Right ventricle myocardium inferior (tissue), 1 donor: ENCODE measurements around the gene SLC22A17. TPM values are rescaled to one million over a fixed set of nuclear protein-coding genes. Genes with fewer than 3 reads are reported as not detected.
A peak's percentile ranks its signal among the peaks of the same experiment; 100 is the strongest.

Experiments used
- ATAC-seq: fragments of 200-7000 bp; cut with Tn5 transposase; one replicate; pipeline ENCODE4 v1.9.1; 2020; ENCODE audit warnings: mild to moderate bottlenecking, moderate library complexity
- DNase-seq: peaks from one replicate; pipeline ENCODE4 v3.0.0; 2021; ENCODE audit errors: missing footprints
- intact Hi-C: fragments of 100-400 bp; cut with DNase I; formaldehyde crosslinking; loops from one replicate; pipeline ENCODE4 v1.11.0; 2022
- total RNA-seq: library from RNA; stranded (reverse); fragmentation: NEBNext Ultra II Directional; extraction: Animal tissue kit (Norgen Biotek cat#: 25700); gene quantifications from one replicate; pipeline ENCODE4 v1.2.1, GENCODE V29; 2021
- donor health status: DM: no; HTN: yes; CAD: no; lungs with severe emphysema.

SLC22A17 gene
- total RNA-seq, 1 donor from 2014 or later, result 10.1 TPM

DNA sequence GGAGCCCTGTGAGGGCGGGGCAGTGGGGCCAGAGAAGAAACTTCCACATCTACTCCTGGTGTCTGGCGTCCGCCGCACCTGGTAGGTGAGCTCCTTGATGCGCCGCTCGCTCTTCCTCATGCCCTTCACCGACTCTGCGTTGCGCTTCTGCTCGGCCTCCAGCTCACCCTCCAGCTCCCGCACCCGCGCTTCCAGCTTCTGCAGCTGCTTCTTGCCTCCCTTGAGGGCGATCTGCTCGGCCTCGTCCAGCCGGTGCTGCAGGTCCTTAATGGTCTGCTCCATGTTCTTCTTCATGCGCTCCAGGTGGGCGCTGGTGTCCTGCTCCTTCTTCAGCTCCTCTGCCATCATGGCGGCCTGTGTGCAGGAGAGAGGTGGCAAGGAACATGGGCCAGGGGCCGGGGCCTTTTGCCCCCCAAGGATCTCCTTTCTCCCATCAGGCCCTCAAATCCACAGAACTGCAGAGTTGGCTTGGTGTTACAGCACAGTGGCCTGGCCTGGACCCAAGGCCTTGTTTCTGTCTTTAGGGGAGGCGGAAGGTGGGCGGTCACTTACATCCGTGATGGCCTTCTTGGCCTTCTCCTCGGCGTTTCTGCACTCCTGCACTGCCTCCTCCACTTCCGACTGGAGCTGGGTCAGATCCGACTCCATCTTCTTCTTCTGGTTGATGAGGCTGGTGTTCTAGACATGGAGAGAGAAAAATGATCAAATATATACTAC lies 31.8 kb upstream of the SLC22A17 start:
- DNase-seq (peak; percentile 33), ATAC-seq (no peak)
- intact Hi-C loops, result no loop called here

DNA sequence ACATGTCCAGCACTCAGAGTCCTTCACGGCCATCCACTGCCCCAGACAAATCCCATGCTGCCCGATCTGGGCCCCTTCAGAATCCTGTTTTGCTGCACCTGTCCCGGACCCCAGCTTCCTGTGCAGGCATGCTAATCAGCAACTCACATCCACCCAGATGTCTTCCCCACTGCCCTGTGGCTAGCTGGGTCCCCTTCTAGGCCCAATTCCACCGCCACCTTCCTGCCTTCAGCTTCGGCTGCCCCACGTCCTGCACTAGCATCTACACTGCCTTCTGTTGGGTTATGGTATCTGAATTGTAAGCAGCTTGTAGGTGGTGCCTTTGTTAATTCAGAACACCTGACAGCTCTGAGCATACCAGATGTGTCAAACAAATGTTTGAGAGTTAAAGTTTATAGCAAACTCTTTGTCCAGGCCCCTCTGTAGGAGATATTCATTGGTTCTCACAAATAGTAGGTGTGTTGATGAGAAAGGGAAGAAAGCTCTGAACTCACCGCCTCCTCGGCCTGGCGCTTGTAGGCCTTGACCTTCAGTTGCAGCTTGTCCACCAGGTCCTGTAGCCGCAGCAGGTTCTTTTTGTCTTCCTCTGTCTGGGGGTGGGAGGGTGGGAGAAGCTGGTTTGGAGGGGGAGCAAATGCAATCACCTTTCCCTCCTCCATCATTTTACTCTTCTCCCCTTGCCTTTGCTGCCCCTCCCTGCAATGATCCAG lies 30.2 kb upstream of the SLC22A17 start:
- intact Hi-C loops, result no loop called here
- DNase-seq (peak; percentile 39), ATAC-seq (no peak)

GRCh38 chr14:23382276-23382675 lies 29.6 kb upstream of the SLC22A17 start:
- intact Hi-C loops, result no loop called here
- DNase-seq, result no peak

DNA sequence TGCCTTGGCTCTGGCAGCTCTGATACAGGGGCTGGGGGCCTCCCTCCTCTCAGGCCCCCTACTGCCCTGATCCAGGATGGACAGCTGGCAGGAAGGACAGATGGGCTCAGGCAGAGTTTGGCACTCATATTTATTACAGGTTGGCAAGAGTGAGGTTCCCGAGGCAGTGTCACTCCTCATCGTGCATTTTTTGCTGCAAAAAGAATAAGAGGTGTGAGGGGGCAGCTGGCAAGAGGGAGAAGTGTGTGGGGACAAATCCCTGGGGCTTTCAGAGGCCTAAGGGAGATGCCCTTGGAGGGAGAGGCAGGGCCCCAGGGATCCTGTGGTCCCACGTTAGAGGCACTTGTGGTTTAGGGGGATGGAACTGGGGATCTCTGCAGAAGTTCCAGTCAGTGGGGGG lies 29.2 kb upstream of the SLC22A17 start:
- DNase-seq (no peak), ATAC-seq (no peak)
- intact Hi-C loops, result no loop called here

More at GRCh38 chr14:23382276-23382675, 29.6 kb upstream of the SLC22A17 start:
- ATAC-seq, result no peak

GRCh38 chr14:23380976-23381375 lies 28.3 kb upstream of the SLC22A17 start:
- intact Hi-C loops, result loop anchor here (1.0 kb wide), 1 partner anchor 53 kb away; no protein-coding TSS in a partner anchor
- ATAC-seq, result no peak
- peak; percentile 18 for DNase-seq

- ATAC-seq, result peak; percentile 9
- intact Hi-C loops, result loop anchor here (1.0 kb wide), 1 partner anchor 52 kb away; no protein-coding TSS in a partner anchor
- DNase-seq, result peak; percentile 65
Observed at GRCh38 chr14:23380197-23380914, 27.7 kb upstream of the SLC22A17 start.

DNA sequence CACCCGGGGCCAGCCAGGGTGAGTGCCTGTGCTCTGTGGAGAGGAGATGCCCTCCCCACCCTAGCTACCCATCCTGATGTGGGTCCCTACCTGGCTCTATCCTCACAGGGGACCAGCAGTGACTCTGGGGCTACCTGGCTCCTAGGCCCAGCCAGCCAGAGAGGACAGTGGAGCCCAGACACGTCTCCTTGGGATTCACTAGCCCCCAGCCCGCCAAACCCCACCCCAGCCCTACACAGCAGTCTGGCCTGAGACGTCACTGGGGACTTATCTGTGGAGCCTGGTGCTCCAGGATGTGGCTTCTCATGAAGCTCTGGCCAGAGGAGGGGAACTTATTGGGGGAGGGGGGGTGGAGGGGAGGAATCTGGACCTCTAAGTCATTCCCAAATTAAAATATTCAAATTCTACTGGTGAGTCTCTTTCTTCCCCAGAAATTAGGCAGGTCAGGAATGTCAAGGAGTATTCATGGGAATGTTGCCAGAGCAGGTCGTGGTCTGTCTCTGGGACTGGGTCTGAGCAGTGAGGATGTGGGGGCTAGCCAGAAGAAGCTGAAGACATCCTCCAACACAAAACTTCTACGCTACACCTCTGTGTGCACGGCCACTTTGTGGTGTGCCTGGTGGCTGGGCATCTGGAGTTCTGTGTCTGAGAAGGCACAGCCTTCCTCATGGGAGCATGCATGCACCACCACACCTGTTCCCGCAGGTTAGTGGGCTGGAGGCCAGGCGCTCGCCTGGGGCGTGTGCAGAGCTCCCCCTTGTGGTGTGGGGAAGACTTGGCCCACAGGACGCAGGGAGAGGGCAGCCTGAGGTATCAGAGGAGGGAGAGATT lies 26.9 kb upstream of the SLC22A17 start:
- intact Hi-C loops, result loop anchor here (1.0 to 5.0 kb wide), 2 partner anchors 51 to 112 kb away; no protein-coding TSS in a partner anchor
- DNase-seq (peak; percentile 84), ATAC-seq (peak; percentile 46)

- peak; percentile 4 for ATAC-seq
- intact Hi-C loops, result loop anchor here (5.0 kb wide), 1 partner anchor 111 kb away; no protein-coding TSS in a partner anchor
- peak; percentile 67 for DNase-seq
Observed at GRCh38 chr14:23378612-23379220, 26.0 kb upstream of the SLC22A17 start.

- ATAC-seq (no peak), DNase-seq (peak; percentile 45)
- intact Hi-C loops, result loop anchor here (5.0 kb wide), 1 partner anchor 111 kb away; no protein-coding TSS in a partner anchor
Observed at GRCh38 chr14:23377573-23378563, 25.2 kb upstream of the SLC22A17 start.

DNA sequence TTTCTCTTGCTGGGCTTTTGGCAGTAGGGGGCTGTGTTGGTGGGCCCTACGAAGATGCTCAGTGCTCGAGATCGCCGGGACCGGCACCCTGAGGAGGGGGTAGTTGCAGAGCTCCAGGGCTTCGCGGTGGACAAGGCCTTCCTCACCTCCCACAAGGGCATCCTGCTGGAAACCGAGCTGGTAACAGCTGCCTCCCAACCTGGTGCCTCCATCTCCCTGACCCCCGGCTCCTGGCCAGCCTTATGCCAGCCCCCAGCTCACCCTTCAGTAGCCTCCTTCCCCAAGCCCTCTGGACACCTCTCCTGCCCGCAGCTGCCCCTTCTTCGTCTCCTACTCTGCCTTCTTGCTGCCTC lies 24.5 kb upstream of the SLC22A17 start:
- peak; percentile 43 for DNase-seq
- intact Hi-C loops, result loop anchor here (5.0 kb wide), 1 partner anchor 110 kb away; no protein-coding TSS in a partner anchor
- no peak for ATAC-seq

- intact Hi-C loops, result loop anchor here (5.0 kb wide), 1 partner anchor 109 kb away; no protein-coding TSS in a partner anchor
- ATAC-seq, result peak; percentile 14
- DNase-seq, result peak; percentile 73
Observed at GRCh38 chr14:23376482-23377197, 24.0 kb upstream of the SLC22A17 start, which contains the start of gene CMTM5. TSS of gene CMTM5 (plus strand) at chr14:23377046. CDS start at chr14:23377252, 206 bp downstream.

- intact Hi-C loops, result loop anchor here (5.0 kb wide), 1 partner anchor 108 kb away; no protein-coding TSS in a partner anchor
- DNase-seq, result peak; percentile 46
- ATAC-seq, result no peak
Observed at GRCh38 chr14:23375527-23376251, 23.0 kb upstream of the SLC22A17 start.

GRCh38 chr14:23373041-23373440 lies 20.4 kb upstream of the SLC22A17 start:
- ATAC-seq, result no peak
- intact Hi-C loops, result no loop called here
- peak; percentile 21 for DNase-seq

- intact Hi-C loops, result no loop called here
- ATAC-seq (no peak), DNase-seq (no peak)
Observed at GRCh38 chr14:23372509-23372908, 19.8 kb upstream of the SLC22A17 start, which contains the start of gene IL25. TSS of gene IL25 (plus strand) at chr14:23372809.

- peak; percentile 50 for DNase-seq
- intact Hi-C loops, result no loop called here
- no peak for ATAC-seq
Observed at GRCh38 chr14:23371865-23372264, 19.2 kb upstream of the SLC22A17 start.
